GM21576 (cell line): Measurements from ENCODE around the gene HES4.
A peak's percentile ranks its signal among the peaks of the same experiment; 100 is the strongest.
"Not testable (repeated sequence)": the region's sequence is repeated elsewhere in the genome, so short reads cannot be mapped to it uniquely, and the experiment has no call there.

Source experiments
- ATAC-seq: cut with Tn5 transposase; IDR thresholded peaks from one replicate; pipeline ENCODE4 v1.9.1; 2021; ENCODE audit warnings: mild to moderate bottlenecking, moderate library complexity; ENCODE audit not compliant: unreplicated experiment

The HES4 gene

DNA sequence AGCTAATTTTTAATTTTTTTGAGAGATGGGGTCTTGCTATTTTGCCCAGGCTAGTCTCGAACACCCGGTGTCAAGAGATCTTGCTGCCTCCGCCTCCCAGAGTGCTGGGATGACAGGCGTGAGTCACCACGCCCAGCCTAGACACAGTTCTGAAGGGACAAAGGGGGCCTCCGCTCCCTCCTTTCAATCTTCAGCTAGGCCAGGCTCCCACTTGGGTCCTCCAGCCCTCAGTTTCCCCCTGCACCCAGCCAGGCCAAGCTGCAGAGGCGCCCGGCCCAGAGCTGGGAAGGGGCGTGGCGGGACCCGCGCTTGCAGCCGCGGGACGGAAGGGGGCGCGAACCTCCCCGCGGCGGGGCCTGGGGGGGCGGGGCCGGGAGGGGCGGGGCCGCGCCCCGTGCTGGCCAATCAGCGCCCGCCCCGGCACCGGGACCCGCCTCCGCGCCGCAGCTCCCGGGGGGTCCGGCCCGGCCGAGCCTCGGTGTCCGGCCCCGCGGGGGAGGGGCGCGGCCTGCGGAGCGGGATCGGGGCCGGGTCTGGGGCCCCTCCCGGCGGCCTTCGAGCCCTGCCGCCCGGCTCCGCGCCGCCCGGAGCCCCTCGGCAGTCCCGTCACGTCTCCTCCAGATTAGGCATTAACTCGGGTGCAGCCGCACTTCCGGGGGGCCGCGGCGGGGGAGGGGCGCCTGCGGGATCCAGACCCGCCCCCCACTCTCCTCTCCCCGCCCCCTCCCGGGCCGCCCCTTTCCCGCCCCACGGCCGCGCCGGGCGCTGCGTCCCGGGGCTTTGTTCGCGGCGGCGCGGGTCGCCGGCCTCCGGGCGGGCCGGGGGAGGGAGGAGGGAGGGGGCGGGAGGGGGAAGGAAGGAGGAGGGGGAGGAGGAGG is 19.5 kb upstream of the HES4 start:
- ATAC-seq: peak; percentile 62

DNA sequence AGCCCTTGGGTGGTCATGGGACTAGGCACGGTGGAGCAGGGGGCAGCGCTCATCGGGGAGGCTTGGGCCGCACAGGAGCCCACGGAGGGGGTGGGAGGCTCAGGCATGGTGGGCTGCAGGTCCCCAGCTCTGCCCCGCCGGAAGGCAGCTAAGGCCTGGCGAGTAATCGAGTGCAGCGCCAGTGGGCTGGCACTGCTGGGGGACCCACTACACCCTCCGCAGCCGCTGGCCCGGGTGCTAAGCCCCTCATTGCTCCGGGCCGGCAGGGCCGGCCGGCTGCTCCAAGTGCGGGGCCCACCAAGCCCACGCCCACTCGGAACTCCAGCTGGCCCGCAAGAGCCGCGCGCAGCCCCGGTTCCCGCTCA is 18.4 kb upstream of the HES4 start:
- not testable (repeated sequence) for ATAC-seq

DNA sequence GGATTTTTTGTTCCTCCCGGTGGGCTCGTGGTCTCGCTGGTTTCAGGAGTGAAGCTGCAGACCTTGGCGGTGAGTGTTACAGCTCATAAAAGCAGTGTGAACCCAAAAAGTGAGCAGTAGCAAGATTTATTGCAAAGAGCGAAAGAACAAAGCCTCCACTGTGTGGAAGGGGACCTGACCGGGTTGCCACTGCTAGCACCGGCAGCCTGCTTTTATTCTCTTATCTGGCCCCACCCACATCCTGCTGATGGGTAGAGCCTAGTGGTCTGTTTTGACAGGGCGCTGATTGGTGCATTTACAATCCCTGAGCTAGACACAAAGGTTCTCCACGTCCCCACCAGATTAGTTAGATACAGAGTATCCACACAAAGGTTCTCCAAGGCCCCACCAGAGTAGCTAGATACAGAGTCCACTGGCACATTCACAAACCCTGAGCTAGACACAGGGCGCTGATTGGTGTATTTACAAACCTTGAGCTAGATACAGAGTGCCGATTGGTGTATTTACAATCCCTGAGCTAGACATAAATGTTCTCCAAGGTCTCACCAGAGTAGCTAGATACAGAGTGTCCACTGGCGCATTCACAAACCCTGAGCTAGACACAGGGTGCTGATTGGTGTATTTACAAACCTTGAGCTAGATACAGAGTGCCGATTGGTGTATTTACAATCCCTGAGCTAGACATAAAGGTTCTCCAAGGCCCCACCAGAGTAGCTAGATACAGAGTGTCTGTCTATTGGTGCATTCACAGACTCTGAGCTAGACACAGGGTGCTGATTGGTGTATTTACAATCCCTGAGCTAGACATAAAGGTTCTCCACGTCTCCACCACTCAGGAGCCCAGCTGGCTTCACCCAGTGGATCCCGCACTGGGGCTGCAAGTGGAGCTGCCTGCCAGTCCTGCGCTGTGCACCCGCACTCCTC is 17.8 kb upstream of the HES4 start:
- not testable (repeated sequence) for ATAC-seq

DNA sequence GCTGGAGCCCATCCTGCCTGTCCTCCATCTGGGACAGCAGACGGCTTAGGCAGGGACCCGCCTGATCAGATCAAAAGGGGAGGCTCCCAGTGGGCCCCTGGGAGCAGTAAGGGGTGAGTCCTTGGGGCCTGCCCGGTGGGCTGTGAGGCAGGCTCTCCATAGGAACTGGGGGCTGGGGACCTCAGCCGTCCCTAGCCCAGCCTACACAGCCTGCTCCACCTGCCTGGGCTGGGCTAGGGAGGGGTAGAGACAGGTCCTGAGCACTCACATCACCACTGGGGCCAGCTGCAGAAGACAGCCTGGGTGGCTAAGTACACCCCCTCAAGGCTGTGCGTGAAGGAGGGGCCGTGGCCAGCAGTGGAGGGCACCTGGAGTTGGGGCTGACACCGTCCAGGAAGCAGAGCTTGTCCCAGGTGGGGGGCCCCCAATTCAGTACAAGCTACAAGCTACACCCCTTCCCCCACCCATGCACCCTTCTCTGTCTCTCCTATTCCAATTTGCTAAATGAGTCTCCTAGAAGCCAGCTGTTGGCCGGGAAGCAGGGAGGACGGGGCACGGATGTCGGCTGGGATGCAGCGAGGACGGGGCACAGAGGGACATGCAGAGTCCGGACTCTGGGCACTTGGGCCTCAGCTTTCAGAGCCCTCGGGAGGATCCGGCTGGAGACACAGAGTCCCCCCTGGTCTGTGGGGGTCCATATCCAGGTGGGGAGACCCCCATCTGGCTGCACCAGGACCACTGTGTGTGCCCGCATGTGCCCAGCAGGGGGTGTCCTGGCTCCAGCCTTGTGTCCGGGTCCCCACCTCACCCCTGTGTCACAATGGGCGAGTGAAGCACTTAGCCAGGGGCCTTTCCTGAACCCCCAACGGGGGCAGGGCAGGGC is 15.1 kb upstream of the HES4 start:
- no peak for ATAC-seq

DNA sequence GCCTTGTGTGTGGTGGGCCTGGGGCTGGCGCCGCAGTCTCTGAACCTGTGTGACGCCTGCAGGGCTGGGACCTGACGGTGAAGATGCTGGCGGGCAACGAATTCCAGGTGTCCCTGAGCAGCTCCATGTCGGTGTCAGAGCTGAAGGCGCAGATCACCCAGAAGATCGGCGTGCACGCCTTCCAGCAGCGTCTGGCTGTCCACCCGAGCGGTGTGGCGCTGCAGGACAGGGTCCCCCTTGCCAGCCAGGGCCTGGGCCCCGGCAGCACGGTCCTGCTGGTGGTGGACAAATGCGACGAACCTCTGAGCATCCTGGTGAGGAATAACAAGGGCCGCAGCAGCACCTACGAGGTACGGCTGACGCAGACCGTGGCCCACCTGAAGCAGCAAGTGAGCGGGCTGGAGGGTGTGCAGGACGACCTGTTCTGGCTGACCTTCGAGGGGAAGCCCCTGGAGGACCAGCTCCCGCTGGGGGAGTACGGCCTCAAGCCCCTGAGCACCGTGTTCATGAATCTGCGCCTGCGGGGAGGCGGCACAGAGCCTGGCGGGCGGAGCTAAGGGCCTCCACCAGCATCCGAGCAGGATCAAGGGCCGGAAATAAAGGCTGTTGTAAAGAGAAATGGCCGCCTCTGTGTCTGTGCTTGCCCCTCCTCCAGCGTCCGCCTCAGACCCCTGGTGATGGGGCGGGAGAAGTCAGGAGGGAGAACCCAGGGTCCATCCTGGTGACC is 14.2 kb upstream of the HES4 start:
- no peak for ATAC-seq

DNA sequence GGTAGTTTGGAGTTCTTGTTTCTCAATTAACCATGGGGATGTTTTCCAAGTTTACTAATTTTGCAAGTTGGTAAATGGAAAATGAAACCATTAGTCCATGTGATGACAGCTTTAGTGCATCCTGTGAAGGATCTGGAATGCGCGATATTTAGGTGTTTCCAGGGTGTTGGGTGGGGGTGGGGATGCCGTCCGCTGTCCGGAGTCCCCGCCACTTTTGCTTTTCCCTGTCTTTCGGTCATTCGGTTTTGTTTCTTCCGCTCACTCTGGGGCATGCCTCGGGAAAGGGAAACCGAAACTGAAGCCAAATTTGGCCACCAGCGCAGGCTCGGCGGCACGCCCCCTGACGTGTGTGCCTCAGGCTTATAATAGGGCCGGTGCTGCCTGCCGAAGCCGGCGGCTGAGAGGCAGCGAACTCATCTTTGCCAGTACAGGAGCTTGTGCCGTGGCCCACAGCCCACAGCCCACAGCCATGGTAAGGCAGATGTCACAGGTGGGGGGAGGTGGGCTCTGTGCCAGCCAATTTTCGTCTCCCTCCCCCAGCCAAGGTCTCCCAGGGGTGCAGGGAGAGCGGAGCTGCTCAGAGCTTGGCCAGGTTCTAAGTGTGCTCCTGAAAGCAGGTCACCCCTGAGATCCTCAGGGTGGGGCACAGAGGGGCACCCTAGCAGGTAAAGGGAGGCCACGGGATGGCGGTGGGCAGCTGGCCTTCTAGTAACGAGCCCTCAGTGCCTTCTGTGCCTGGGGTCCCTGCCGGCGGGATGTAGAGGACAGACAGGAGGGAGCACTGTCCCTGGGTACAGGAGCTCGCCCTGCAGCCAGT is 13.4 kb upstream of the HES4 start, which contains the start of gene ISG15:
Gene ISG15, plus strand, starts transcription at position 393 of the 817 bp plus-strand sequence. Its CDS starts 77 bp downstream, at position 470.
- peak; percentile 78 for ATAC-seq

DNA sequence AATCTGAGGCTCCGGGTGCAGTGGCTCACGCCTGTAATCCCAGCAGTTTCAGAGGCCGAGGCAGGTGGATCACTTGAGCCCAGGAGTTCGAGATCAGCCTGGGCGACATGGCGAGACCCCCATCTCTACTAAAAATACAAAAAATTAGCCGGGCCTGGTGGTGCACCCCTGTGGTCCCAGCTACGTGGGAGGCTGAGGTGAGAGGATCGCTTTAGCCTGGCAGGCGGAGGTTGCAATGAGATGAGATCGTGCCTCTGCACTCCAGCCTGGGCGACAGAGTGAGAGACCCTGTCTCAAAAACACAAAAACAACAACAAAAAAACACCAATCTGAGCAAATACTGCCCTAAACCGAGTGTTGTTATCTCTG is 12.8 kb upstream of the HES4 start:
- ATAC-seq: not testable (repeated sequence)

DNA sequence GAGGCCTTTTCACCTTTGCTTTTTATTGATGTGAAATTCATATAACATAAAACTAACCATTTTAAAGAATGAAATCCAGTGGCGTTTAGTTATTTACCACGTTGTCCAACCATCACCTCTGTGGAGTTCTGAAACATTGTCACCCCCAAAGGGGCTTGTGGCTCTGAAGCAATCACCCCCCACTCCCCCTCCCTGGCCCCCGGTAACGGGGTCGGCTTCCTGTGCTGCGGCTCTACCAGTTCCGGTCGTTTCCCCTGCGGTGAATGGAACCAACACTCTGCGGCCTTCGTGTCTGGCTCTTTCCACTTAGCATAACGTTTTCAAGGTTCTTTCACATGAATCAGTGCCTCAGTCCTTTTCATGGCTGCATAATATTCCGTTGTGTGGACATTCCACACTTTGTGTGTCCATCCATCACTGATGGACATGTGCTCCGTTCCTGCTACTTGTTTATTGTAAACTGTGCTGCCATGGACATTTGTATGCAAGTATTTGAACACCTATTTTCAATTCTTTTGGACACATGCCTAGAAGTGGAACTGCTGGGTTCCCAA is 11.6 kb upstream of the HES4 start:
- no peak for ATAC-seq

DNA sequence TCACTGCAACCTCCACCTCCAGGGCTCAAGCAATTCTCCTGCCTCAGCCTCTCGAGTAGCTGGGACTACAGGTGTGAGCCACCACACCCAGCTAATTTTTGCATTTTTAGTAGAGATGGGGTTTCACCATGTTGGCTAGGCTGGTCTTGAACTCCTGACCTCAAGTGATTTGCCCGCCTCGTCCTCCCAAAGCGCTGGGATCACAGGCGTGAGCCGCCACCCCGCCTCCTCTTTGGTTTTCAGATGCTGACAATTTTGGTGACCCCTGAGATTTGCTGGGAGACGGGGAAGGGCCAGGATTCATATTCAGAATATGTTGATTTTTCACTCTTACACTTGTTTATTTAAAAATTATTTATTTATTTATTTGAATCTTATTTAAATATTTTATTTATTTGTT is 10.2 kb upstream of the HES4 start:
- not testable (repeated sequence) for ATAC-seq

DNA sequence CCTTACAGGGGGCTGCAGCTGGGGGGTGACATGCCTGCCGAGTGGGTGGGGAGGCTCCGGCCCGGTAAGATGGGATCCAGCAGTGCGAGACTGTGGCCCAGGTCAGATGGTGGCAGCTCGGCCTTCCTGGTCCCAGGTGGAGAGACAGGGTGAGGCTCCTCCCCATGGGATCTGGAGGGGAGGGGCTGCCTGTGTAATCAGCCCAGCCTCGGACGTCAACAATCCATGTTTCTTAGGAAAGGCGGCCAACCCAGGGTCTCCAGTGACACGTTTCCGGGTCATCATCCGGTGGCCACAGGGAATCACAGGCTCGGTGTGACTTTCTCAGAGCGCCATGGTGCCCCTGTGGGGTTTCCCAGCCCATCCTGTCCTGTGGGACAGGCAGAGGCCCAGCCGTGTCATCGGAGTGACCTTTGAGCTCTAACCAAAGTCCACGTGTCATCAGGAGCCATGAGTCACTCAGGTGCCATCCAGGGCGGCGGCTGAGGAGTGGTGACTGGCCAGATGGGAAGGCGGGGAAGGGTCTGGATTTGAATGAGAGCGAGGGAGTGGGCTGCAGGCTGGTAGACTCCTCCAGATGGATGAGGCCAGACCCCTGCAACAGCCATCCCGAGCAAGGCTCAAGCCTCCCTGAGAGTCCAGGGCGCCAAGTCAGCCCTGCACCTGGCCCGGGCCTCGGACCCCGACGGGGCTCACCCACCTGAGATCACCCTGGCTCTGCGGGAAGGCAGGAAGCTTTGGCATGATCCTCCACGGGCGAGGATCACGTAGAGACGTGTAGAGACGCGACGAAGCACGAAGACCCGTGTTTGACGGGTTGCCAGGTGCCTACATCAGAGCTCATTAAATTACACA is 6.6 kb upstream of the HES4 start:
- no peak for ATAC-seq

DNA sequence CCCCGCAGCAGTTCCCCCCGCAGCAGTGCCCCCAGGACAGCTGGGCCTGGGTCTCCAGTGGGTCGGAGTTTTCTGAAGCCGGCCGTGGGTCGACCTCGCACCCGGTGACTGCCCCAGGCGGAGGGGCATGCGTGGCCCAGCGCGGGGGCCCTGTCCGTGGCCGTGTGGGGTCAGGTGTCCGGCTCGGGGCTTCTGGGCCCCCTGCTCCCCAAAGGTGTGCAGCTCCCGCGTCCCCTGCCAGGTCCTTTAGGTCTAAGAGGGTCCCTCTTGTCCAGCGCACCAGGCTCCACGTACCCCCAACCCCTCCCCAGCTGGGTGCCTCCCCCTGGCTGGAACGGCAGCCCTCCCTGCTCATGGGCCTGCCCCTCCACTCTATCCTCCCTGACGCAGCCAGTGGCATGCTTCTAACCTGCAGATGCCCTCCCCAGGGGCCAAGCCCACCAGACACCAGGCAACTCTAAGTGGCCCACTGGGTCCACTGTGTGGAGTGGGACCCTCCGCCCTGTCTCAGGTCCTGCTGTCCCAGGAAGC is 5.9 kb upstream of the HES4 start:
- ATAC-seq: no peak

DNA sequence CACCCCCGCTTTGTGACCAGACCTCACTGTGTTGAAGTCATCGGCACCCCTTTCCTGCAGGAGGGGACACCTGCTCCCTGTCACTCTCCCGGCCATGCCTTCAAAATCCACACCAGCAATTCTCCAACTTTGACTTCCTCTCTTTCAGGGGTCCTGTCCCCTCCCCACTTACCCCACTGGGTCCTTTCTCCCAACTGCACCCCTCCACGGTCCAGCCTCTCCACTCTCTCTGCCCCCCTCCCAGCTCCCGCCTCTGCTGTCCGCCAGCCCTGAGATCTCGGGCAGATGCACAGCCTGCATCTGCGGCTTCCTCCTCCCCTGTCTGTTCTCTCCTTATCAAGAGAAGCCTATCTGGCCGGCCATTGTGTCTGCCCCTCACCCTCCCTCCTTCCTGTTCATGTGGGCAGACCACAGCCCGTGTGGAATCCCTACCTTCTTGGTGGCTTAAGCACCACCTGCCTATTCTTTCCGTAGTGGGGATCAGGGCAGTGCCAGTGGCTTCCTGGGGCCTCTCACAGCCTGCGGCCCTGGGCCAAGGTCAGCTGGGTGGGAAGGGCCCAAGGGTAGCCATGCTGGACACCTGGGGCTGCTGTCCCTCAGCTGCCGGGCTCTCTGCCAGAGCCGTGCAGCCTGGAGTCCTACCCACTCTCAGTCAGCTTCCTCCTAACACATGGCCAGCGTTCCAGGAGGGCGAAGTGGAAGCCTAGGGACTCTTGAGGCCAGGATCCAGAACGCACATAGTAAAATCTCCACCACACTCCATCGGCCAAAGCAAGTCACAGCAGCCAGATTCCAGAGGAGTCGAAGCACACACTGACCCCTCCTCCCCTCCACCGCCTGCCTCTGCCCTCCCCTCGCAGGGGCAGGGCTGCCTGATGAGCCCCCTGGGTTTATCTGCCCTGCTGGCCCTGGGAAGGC is 5.1 kb upstream of the HES4 start:
- no peak for ATAC-seq

DNA sequence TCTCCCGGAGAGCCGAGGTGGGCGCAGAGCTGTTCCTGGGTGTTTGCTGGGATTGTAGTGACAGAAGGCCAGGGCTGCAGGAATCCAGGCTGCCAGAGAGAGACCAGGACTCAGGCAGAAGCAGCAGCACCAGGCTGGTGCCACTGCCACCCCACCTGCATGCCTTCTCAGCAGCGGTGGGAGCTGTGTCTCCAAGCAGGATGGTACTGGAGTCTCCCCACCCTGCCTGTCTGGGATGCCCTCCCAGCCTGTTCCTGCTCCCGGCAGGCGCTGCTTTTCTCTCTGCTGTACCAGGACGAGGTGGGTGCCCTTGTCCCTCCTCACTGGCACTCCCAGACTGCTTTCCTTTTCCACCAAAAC is 4.5 kb upstream of the HES4 start:
- no peak for ATAC-seq

DNA sequence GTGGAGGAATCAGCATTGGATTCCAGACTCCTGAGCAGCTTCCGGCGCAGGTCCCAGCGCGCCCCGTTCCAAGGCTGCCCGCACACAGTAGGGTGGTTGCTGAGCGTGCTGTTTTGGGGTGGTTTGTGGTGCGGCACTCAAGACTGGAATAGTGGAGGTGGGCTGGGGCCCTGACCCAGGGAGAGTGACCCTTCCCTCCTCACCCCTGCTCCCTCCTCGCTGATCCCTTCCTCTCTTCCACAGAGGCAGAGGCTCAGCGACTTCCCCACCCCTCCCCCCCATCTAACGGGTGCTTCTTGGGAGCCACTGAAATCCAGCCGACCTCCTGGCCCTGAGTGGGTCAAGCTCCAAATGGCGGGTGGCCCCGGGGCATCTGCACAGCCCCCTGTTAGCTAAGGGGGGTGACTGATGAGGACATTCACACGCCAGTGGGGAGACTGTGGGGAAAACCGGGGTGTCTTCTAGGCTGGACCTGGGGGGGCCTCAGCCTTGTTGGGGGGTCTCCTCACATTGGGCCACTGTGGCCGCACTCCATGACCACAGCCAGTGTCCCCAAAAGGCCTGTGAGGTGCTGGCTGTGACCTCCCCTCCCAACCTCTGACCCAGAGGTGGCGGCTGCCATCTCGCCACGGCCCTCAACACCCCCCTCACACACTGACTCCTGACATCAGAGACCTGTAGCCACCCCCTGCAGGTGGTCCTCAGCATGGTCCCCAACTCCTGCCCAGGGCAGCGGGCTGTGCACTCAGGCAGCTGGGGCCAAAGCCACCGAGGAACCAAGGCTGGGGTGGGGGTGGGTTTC is 3.9 kb upstream of the HES4 start:
- no peak for ATAC-seq

DNA sequence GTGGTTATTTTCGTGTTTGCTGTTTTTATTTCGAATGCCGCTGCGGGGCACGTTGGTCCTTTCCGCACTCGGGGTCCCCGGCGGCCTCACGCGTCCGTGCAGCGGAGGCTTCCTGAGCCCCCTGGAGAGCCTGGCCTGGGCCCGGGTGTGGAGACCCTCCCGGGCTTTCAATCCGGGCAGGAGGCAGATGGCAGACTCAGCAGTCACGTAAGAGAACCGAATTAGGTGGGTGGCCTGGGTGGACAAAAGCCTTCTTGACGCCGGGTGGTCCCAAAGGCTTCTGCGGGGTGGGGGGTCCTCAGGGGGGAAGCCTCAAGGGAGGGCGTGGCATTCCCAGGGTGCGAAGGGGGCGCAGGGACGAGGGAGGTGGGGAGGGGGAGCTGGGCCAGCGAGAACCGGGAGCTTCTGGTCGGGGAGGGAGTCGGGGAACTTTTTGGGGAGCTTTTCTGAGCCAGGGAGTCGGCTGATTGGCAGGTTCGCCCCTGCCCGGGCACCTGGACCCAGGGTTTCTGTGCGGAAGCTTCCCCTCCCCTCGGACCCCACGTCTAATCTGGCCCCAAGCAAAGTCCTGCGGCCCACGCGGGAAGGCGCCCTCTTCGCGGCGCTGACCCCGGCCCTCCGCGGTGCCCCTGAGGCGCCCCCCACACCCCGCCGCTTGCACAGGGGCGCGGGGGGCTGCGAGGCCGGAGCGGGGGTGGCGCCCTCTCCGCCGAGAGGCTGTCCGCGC is 1.3 kb upstream of the HES4 start:
- ATAC-seq: no peak
